ENCODE results near the gene PRM1. TPM values are rescaled to one million over a fixed set of nuclear protein-coding genes. Genes with fewer than 3 reads are reported as not detected.

Gene PRM1
- total and polyA plus RNA-seq, 2 of the 13 experiments (the other 11 are each of a cell fraction or from before 2014, with no cell fraction given): not detected

- TF ChIP-seq ZSCAN20 (CRISPR knock-in tag; IDR thresholded peaks at IDR 0.05; ENCODE audit: borderline replicate concordance) (no peak), TOE1 (CRISPR knock-in tag; IDR thresholded peaks at IDR 0.05) (no peak), GABPB1 (CRISPR knock-in tag; IDR thresholded peaks at IDR 0.05) (no peak), ZNF615 (CRISPR knock-in tag; IDR thresholded peaks at IDR 0.05; ENCODE audit: borderline replicate concordance) (no peak), ATF7 (IDR thresholded peaks at IDR 0.05) (no peak), ATF7 (CRISPR knock-in tag; IDR thresholded peaks at IDR 0.05) (no peak), ZNF280D (CRISPR knock-in tag; IDR thresholded peaks at IDR 0.05) (no peak), PBX2 (CRISPR knock-in tag; IDR thresholded peaks at IDR 0.05) (no peak), RBM39 (IDR thresholded peaks at IDR 0.05; ENCODE audit: low read depth, low read length, poor library complexity, severe bottlenecking) (no peak), HMGXB3 (CRISPR knock-in tag; IDR thresholded peaks at IDR 0.05; ENCODE audit: borderline replicate concordance) (no peak; the same call in 1 of the 2 replicates), ZUFSP (CRISPR knock-in tag; IDR thresholded peaks at IDR 0.05; ENCODE audit: borderline replicate concordance) (no peak), ZNF75D (CRISPR knock-in tag; IDR thresholded peaks at IDR 0.05; ENCODE audit: borderline replicate concordance) (no peak), ZBTB44 (CRISPR knock-in tag; IDR thresholded peaks at IDR 0.05) (no peak), MAFK (conservative IDR thresholded peaks at IDR 0.05 in 1 of 2, IDR thresholded peaks at IDR 0.05 in 1 of 2; ENCODE audit: low read length in 2 of 2) (no peak)
These were observed 31.8 kb upstream of the PRM1 start (continued) for GRCh38 chr16:11312718-11313492.
